ENCODE data around the gene DZIP1.

DNA sequence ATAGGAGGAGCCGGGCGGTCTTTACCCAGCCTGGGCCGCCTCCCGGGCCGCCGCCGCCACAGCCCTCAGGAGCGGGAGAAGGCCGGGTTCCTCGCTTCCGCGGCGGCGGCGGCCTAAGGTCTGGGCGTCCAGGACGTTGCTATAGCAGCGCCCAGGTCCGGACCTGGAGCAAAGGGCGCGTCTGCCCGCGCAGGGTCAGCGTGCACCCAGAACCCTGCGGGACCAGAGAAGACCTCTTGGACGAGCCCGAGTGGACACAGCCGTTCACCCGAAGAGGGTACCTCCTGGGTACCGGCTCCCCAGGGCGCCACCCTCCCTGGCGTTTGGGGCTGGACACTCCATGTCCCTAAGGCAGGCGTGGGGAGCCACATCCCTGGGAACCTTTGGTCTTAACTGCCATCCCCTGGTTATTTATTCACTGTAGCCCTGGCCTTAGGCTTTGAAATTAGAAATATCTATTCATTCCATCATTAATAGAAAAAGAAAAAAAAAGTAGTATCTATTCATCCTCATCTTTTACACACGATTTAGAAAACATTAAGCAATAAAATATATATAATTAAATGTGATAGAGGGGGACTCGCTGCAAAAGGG, 2.4 kb downstream of the DZIP1 start:
- TF ChIP-seq, protein P1, sequence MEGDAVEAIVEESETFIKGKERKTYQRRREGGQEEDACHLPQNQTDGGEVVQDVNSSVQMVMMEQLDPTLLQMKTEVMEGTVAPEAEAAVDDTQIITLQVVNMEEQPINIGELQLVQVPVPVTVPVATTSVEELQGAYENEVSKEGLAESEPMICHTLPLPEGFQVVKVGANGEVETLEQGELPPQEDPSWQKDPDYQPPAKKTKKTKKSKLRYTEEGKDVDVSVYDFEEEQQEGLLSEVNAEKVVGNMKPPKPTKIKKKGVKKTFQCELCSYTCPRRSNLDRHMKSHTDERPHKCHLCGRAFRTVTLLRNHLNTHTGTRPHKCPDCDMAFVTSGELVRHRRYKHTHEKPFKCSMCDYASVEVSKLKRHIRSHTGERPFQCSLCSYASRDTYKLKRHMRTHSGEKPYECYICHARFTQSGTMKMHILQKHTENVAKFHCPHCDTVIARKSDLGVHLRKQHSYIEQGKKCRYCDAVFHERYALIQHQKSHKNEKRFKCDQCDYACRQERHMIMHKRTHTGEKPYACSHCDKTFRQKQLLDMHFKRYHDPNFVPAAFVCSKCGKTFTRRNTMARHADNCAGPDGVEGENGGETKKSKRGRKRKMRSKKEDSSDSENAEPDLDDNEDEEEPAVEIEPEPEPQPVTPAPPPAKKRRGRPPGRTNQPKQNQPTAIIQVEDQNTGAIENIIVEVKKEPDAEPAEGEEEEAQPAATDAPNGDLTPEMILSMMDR (IDR thresholded peaks at IDR 0.05 in 8 of 11, conservative IDR thresholded peaks at IDR 0.05 in 3 of 11) = no peak
- TF ChIP-seq POLR2A (IDR thresholded peaks at IDR 0.05) (no peak), POLR2AphosphoS5 (IDR thresholded peaks at IDR 0.05) (no peak)
